ENCODE data around the gene OIP5. TPM values are rescaled to one million over a fixed set of nuclear protein-coding genes. Genes with fewer than 3 reads are reported as not detected.
"Not testable (repeated sequence)": the region's sequence is repeated elsewhere in the genome, so short reads cannot be mapped to it uniquely, and the experiment has no call there.

The OIP5 gene
- polyA plus RNA-seq, 5 donors = 5.3 to 13.9 (median 7.0) TPM

DNA sequence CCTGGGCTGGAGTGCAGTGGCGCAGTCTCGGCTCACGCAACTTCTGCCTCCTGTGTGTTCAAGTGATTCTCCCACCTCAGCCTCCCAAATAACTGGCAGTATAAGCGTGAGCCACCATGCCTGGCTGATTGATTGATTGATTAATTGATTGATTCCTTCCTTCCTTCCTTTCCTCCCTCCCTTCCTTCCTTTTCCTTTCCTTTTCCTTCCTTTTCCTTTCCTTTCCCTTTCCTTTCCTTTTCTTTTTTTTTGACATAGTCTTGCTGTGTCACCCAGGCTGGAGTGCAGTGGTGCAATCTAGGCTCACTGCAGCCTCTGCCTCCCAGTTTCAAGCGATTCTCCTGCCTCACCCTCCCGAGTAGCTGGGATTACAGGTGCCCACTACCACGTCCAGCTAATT is 71.5 kb downstream of the OIP5 start:
- not testable (repeated sequence) for DNase-seq

DNA sequence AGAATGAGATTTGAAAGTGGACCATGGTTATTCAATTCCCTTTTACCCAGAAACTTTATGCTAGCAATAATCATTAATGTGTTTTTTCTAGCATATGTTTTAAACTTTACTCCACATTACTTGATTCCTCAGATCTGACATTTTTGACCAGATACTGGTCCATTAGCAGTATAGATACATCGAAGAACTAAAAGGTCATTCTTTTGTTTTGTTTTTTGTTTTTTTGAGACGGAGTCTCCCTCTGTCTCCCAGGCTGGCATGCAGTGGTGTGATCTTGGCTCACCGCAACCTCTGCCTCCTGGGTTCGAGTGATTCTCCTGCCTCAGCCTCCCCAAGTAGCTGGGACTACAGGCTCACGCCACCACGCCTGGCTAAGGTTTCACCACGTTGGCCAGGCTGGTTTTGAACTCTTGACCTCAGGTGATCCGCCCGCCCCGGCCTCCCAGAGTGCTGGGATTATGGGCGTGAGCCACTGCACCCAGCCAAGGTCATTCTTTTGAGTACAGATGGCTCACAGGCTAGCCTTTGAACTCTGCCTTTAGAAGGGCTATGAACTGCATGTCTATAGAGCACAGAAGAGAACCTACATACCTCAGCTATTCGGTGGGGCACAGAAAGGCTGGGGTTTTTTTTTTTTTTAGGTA is 72.7 kb downstream of the OIP5 start:
- no peak for DNase-seq

Other genes with a start within 250 kb of the OIP5 start
- 10 to 100 TPM; 21.0 to 28.8 (median 25.4) TPM for gene INO80, start 216.3 kb downstream of the OIP5 start, polyA plus RNA-seq (ENCODE audit: insufficient read depth in 1 of 5, insufficient read length in 5 of 5, low replicate concordance in 1 of 5)
- gene EXD1, start 101.8 kb downstream of the OIP5 start, polyA plus RNA-seq (ENCODE audit: insufficient read depth in 1 of 5, insufficient read length in 5 of 5, low replicate concordance in 1 of 5) = under 1 TPM in 1 of 5 donors, not detected in 4; 0.07 TPM
- 10 to 100 TPM; 49.2 to 66.5 (median 50.8) TPM for gene CHP1, start 101.3 kb downstream of the OIP5 start, polyA plus RNA-seq (ENCODE audit: insufficient read depth in 1 of 5, insufficient read length in 5 of 5, low replicate concordance in 1 of 5)
- gene NUSAP1, start 290 bp upstream of the OIP5 start, polyA plus RNA-seq (ENCODE audit: insufficient read depth in 1 of 5, insufficient read length in 5 of 5, low replicate concordance in 1 of 5) = 100 to 1,000 TPM in 2 of 5 donors, 10 to 100 TPM in 3; 51.2 to 160 (median 92.2) TPM
- gene NDUFAF1, start 69.9 kb upstream of the OIP5 start, polyA plus RNA-seq (ENCODE audit: insufficient read depth in 1 of 5, insufficient read length in 5 of 5, low replicate concordance in 1 of 5) = 10 to 100 TPM; 15.8 to 24.1 (median 17.0) TPM
- gene RTF1, start 84.5 kb upstream of the OIP5 start, polyA plus RNA-seq (ENCODE audit: insufficient read depth in 1 of 5, insufficient read length in 5 of 5, low replicate concordance in 1 of 5) = 10 to 100 TPM; 58.3 to 85.9 (median 62.9) TPM
- gene ITPKA, start 161.3 kb upstream of the OIP5 start, polyA plus RNA-seq (ENCODE audit: insufficient read depth in 1 of 5, insufficient read length in 5 of 5, low replicate concordance in 1 of 5) = 1 to 10 TPM; 1.0 to 1.6 (median 1.3) TPM
- gene LTK, start 181.2 kb upstream of the OIP5 start, polyA plus RNA-seq (ENCODE audit: insufficient read depth in 1 of 5, insufficient read length in 5 of 5, low replicate concordance in 1 of 5) = 1 to 10 TPM; 1.8 to 3.7 (median 2.9) TPM
- 10 to 100 TPM; 25.1 to 31.3 (median 27.2) TPM for gene RPAP1, start 211.7 kb upstream of the OIP5 start, polyA plus RNA-seq (ENCODE audit: insufficient read depth in 1 of 5, insufficient read length in 5 of 5, low replicate concordance in 1 of 5)
- 10 to 100 TPM; 35.9 to 47.1 (median 43.2) TPM for gene TYRO3, start 226.6 kb upstream of the OIP5 start, polyA plus RNA-seq (ENCODE audit: insufficient read depth in 1 of 5, insufficient read length in 5 of 5, low replicate concordance in 1 of 5)